HG02678 (cell line): ENCODE results near the gene LINGO3.

Experiments
- ATAC-seq: cut with Tn5 transposase; IDR thresholded peaks from one replicate; pipeline ENCODE4 v1.9.1; 2021; ENCODE audit warnings: mild to moderate bottlenecking, moderate library complexity; ENCODE audit not compliant: unreplicated experiment

LINGO3 gene

DNA sequence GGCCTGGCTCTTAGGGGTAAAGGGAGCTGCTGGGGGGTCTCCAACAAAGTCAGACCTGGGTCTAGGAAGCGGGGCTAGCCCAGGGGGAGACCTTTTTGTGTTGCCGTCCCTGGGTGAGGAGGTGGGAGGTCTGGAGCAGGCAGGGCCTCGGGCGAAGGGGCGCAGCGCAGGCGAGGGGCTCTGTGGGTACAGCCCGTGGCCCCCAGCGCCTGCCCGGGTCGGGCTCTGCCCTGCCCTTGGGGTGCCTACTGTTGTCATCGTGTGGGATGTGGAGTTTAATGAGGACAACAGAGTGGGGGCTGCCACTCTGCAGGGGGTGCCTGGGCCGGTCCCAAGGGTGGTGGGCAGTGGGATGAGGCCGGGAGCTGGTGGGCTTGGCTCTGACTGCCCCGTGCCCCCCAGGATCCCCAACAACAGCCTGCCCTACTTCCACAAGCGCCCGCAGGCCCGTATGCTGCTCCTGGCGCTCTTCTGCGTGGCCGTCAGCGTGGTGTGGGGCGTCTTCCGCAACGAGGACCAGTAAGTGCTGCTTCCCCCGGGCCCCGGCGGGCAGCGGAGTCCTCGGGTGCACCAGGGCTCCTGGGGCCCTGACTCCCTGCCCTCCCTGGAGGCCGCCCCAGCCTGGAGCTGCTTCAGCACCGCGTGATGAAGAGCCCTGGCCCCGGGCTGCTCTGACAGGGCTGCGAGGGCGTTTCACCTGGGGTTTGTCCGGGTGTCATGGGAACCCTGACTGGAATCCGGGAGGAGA is 32.7 kb upstream of the LINGO3 start:
- no peak for ATAC-seq

- no peak for ATAC-seq
Measured at GRCh38 chr19:2339644-2340310, 31.8 kb upstream of the LINGO3 start.

DNA sequence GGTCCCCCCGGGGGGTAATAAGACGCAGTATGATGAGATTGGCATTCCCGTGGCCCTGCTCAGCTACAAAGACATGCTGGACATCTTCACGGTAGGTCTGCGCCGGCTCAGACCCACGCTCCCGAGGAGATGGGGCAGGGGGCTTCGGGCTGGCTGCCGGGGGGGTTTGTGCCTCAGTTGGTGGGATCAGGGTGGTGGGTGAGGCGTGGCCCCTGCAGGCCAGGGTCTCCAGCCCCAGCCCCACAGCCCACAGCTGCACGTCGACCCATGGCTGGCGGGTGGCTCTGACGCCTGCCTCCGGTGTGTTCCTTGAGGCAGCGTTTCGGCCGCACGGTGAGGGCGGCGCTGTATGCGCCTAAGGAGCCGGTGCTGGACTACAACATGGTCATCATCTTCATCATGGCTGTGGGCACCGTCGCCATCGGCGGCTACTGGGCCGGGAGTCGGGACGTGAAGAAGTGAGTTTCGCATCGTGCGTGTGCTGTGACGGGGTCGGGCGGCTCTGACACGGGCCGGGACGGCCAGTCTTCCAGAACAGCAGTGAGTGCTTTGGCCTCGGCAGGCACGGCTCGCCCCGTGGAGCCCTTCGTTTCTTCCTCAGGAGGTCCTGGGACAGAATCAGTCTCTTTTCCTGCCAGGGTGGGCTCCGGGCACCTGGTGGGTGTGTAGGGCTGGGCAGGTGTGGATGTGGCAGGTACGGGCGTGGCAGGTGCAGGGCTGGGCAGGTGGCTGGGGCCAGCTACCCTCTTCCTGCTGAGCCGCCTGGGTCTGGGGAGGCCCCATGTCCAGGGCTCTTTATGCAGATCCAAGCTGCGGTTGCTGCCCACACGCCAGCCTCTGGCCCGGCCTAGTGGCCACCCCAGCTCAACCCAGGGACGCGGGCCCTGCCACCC is 31.0 kb upstream of the LINGO3 start:
- ATAC-seq: no peak

- no peak for ATAC-seq
Measured at GRCh38 chr19:2338055-2338615, 30.2 kb upstream of the LINGO3 start.

DNA sequence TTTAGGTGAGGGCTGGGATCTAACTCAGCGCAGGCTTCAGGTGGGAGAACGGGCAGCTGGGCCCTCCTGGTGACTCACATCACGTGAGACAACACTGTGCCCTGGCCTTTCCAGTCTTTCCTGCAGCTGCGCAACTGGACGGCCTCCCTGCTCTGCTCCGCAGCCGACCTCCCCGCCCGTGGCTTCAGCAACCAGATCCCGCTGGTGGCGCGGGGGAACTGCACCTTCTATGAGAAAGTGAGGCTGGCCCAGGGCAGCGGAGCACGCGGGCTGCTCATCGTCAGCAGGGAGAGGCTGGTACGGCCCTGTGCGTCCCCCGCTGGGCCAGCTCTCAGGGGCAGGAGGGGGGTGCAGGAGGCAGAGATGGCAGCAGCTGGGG is 29.4 kb upstream of the LINGO3 start:
- no peak for ATAC-seq

- ATAC-seq: no peak
Measured at GRCh38 chr19:2336528-2337328, 28.8 kb upstream of the LINGO3 start.

- ATAC-seq: no peak
Measured at GRCh38 chr19:2335848-2336247, 27.9 kb upstream of the LINGO3 start.

DNA sequence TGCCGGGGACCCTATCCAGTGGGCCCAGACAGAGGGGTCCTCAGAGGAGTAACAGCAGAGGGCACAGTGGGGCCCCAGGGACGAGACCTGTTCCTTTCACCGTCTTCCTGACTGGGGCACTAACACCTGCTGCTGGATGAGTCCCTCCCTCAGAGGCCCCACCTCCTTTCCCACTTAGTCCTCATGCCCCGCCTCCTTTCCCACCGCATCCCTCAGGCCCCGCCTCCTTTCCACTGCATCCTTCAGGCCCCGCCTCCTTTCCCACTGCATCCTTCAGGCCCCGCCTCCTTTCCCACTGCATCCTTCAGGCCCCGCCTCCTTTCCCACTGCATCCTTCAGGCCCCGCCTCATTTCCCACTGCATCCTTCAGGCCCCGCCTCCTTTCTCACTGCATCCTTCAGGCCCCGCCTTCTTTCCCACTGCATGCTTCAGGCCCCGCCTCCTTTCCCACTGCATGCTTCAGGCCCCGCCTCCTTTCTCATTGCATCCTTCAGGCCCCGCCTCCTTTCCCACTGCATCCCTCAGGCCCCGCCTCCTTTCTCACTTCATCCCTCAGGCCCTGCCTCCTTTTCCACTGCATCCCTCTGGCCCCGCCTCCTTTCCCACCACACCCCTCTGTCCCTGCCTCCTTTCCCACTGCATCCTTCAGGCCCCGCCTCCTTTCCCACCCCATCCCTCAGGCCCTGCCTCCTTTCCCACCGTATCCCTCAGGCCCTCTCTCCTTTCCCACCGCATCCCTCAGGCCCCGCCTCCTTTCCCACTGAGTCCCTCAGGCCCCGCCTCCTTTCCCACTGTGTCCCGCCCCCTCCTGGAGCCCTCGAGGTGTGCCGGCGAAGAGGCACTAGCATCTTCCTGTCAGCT is 27.3 kb upstream of the LINGO3 start:
- ATAC-seq: no peak

DNA sequence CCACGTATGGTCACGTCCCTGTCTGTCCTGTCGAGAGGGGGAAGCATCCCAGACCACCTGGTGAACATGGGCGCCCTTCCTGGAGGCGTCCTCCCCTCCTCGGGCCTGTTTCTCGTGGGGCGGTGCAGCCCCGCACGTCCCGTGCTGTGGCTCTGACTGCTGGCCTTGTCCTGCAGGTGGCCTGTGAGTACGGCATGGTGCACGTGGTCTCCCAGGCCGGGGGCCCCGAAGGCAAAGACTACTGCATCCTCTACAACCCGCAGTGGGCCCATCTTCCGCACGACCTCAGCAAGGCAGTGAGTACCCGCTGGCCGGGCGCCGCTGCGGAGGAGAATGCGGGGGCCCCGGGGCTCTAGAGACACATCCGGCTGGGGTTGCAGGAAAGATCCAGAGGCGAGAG is 26.5 kb upstream of the LINGO3 start:
- no peak for ATAC-seq

GRCh38 chr19:2333807-2334211 is 25.9 kb upstream of the LINGO3 start:
- ATAC-seq: no peak

DNA sequence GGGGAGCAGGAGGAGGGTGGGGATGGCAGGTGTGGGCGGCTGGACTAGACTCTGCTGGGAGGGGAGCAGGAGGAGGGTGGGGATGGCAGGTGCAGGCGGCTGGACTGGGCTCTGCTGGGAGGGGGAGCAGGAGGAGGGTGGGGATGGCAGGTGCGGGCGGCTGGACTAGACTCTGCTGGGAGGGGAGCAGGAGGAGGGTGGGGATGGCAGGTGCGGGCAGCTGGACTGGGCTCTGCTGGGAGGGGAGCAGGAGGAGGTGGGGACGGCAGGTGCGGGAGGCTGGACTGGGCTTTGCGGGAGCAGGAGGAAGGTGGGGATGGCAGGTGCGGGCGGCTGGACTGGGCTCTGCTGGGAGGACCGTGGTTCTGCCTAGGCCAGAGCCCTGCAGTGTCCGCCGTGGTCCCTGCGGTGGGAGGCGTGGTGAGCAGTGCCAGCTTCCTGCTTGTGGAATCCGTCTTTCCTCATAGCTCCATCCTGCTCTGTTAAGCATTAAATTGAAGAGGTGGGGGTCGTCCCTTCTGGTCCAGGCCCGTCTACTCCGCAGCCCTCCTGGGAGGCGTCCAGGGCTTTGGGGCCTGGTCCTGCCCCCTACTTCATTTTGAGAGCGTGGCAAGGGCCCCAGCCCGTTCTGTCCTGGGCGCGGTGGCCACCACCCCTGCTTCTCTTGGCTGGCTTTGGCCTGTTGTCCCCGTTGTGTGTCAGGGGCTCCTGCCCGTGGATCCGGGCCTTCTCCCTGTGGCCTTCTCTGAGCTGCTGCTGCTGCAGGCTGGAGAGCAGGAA is 25.3 kb upstream of the LINGO3 start:
- no peak for ATAC-seq

- ATAC-seq: peak; percentile 52
Measured at GRCh38 chr19:2332341-2333026, 24.5 kb upstream of the LINGO3 start.

GRCh38 chr19:2331601-2332246 is 23.8 kb upstream of the LINGO3 start:
- no peak for ATAC-seq

DNA sequence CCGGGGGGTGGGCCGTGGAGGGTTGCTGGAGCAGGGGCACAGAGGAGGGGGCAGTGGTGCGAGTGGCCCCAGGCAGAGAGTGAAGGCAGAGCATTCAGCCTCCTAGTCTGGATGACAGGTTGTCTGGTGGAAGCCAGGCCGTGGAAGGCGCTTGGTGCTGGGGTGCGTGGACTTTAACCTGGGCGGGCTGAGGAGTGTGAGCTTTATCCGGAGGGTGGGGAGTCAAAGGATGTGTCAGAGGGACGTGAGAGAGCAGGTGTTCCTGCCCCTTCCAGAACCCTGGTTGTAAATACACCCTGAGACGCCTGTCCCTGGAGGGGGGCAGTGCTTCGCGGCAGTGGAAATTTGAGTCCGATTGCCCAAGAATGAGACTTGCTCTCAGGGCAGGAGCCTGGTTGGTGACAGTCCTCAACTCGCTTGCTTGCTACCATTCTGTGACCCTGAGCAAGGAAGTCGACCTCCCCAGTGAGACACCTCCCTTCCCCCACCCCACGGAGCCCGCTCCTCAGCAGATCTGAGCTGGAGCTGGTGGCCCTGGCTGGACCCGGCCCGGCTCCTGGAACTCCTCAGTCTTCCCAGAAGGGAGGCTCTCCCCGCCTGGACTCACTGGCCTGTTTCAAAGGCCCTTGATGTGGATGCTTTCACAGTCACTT is 22.8 kb upstream of the LINGO3 start:
- ATAC-seq: no peak

DNA sequence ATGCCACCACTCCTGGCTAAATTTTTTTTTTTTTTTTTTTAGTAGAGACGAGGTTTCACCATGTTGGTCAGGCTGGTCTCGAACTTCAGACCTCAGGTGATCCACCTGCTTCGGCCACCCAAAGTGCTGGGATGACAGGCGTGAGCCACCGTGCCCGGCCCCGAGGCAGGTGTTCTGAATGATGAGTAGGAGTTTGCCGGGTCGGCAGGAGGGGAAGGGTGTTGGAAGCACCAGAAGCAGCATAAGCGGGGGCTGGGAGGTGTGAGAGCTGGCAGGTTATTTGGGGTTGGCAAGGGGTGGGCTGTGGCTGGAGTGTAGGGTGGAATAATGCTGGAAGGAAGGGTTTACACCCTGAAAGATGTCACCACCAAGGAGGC is 22.3 kb upstream of the LINGO3 start:
- ATAC-seq: no peak

DNA sequence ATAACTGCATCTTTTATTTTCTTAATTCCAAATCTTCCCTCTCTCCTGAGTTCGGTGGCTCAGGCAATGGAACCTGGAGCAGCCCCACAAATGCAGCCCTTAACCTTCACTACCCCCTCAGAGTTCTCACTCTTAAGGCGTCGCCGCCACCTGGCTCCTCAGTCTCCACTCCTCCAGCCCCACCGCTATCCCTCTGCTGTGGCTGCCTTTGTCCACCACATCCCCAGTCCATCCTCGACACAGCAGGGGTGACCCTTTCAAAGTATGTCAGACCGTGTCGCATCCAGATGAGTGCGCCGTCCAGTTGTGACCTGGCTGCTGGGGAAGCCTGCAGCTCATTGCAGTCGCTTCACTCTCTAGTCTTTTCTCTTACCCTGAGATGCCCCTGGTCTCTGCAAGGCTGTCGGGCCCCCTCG is 21.6 kb upstream of the LINGO3 start:
- no peak for ATAC-seq

DNA sequence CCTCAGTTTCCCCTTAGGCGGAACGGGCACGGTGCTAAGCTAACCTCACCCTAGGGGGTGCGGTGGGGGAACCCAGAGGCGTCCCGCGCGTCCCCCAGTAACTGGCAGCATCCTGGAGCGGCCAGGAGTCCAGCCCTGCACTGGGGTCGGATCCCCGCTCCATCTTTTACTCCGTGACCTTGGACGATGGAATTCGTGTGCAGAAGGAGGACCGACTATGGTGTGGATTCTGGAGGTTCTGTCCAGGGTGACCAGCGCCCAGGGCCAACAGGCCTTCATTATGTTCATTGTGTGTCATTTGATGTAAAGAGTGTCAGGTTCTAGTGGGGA is 21.2 kb upstream of the LINGO3 start:
- ATAC-seq: no peak
